Measurements from ENCODE around the gene EVA1A. TPM values are rescaled to one million over a fixed set of nuclear protein-coding genes. Genes with fewer than 3 reads are reported as not detected.

Gene EVA1A, protein sequence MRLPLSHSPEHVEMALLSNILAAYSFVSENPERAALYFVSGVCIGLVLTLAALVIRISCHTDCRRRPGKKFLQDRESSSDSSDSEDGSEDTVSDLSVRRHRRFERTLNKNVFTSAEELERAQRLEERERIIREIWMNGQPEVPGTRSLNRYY
- total RNA-seq (0.51 and 0.53 TPM in 2 replicates), polyA plus RNA-seq (0.57 and 0.59 TPM in 2 replicates)

DNA sequence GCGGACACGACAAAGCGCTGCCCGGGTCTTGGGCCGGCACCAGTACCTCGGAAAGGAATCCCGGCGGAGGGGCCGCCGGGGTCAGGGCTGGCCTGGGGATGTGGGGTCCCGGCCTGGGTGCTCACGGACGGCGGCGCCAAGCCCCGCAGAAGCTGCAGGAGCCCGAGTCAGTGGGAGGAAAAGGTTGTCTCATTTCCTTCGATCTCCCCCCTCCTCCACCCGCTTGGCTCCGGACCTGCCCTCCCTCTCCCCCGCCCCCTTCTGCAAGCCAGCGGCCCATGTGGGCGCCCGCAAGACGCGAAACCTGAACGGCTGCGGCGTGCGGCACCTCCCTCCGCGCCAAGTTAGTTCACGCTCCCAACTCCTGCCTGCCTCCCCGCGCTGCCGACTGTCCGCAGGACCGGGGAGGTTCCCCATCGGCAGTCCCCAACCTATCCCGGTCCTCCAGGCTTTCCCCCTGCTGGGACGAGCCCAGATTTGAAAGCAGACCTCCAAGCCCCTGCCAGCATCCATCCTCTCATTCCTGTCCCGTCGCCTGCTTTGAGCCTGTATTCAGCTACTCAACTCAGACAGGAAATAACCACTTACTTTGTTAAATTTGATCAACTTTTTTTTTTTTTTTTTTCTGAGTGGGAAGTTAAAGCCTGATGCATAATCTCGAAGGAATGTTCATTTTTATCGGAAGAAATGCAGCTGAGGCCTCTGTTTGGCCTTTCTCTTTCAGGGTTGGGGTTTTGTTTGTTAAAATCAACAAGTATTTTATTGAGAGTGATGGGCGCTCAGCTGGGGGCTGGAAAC is at the start of gene EVA1A:
Gene EVA1A (minus strand): TSS at position 172 of the 798 bp plus-strand sequence. CDS start 42,799 bp downstream, outside the sequence.
- Histone ChIP-seq H3K4me1 (ENCODE audit: low read depth) (no peaks in the 10 kb centered on the region), H3K4me3 (peak within 1 kb of the TSS; percentile 57), H3K27me3 (peaks cover 53% of the 10 kb centered on the region), H3K36me3 (no peaks in the 10 kb centered on the region), H3K9me3 (ENCODE audit: low read depth) (no peaks in the 10 kb centered on the region), H3K27ac (no peak within 1 kb of the TSS)
- TF ChIP-seq CTCF (IDR thresholded peaks at IDR 0.05; ENCODE audit: low read depth, low read length): no peak
- DNase-seq (ENCODE audit: low read depth in 1 of 2, low spot score in 1 of 2): peak; percentile 57 to 81

DNA sequence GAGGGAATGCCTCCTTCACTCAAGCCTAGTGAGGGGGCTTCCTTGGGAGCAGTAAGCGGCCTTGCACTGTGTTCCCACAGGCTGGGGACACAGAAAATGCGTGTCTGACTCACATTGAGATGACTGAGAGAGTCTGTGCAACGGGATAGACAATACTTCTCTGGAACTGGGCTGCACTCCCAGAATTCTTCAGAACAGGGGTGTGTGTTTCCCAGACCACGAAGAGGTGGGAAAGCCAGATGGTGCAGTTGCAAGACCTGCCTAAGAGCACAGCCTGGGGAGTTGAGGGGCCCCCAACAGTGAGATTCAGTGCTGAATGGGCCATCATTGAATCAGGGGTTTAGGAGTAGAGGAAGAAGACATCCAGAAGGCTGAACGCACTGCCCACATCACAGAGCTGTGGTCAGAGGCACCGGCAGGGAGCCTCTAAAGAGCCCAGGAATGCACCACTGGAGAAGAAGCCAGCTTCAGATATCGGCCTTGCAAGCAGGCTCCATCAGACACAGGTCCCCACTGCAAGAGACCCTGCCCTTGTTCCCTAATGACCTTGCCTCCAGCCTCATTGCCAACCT is 49.3 kb upstream of the EVA1A start:
- H3K27ac ChIP-seq: no peak overlapping the region
- no peaks in the 10 kb centered on the region for H3K4me1 ChIP-seq (ENCODE audit: low read depth)
- DNase-seq (ENCODE audit: low read depth in 1 of 2, low spot score in 1 of 2): no peak
- H3K27me3 ChIP-seq: peaks cover 6% of the 10 kb centered on the region
- TF ChIP-seq CTCF (IDR thresholded peaks at IDR 0.05; ENCODE audit: low read depth, low read length): no peak
- no peaks in the 10 kb centered on the region for H3K9me3 ChIP-seq (ENCODE audit: low read depth)
- no peaks in the 10 kb centered on the region for H3K36me3 ChIP-seq
- no peak overlapping the region for H3K4me3 ChIP-seq

GRCh38 chr2:75609334-75609689 is 48.6 kb upstream of the EVA1A start:
- Histone ChIP-seq H3K27me3 (peaks cover 6% of the 10 kb centered on the region), H3K36me3 (no peaks in the 10 kb centered on the region), H3K4me1 (ENCODE audit: low read depth) (peaks cover 4% of the 10 kb centered on the region), H3K4me3 (no peak overlapping the region), H3K9me3 (ENCODE audit: low read depth) (no peaks in the 10 kb centered on the region), H3K27ac (no peak overlapping the region)
- DNase-seq (ENCODE audit: low read depth in 1 of 2, low spot score in 1 of 2): no peak
- TF ChIP-seq CTCF (IDR thresholded peaks at IDR 0.05; ENCODE audit: low read depth, low read length): no peak

DNA sequence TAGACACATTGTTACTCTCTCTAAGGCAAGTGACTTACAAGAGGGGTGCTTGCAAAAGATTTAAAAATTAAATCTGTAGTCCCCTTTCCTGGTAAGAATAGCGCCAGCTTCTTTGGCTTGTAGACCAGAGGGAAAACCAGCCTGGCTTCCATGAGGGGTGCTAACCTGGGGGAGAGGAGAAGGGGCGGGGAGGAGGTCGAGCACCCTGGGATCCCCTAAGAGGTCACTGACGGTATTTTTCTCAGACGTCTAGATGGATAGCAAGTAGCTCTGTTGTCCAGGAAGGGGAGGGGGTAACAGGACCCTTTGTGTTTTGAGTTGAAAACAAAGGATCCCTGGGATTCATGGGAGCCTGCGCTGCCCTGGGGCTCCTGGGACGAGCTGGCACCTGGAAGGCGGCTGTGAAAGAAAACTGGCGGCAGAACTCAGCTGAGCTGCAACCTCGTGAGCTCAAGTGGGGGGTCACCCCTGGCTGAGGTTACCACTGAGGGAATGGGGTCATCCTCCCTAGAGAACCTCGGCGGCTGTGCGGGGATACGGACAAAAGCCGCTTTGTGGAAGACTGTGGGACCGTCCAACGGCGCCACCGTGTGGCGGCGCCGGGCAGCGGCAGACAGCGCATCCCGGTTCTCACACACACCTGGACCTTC is 48.1 kb upstream of the EVA1A start:
- DNase-seq (ENCODE audit: low read depth in 1 of 2, low spot score in 1 of 2): peak; percentile 63 to 66
- TF ChIP-seq CTCF (IDR thresholded peaks at IDR 0.05; ENCODE audit: low read depth, low read length): peak; percentile 99
- Histone ChIP-seq H3K27ac (no peak overlapping the region), H3K4me1 (ENCODE audit: low read depth) (peaks cover 4% of the 10 kb centered on the region), H3K4me3 (peak overlapping the region; percentile 14), H3K36me3 (no peaks in the 10 kb centered on the region), H3K9me3 (ENCODE audit: low read depth) (no peaks in the 10 kb centered on the region), H3K27me3 (peaks cover 6% of the 10 kb centered on the region)

GRCh38 chr2:75607988-75608683 is 47.4 kb upstream of the EVA1A start:
- peaks cover 6% of the 10 kb centered on the region for H3K27me3 ChIP-seq
- H3K4me3 ChIP-seq: no peak overlapping the region
- H3K36me3 ChIP-seq: no peaks in the 10 kb centered on the region
- H3K4me1 ChIP-seq (ENCODE audit: low read depth): peaks cover 4% of the 10 kb centered on the region
- H3K27ac ChIP-seq: no peak overlapping the region
- DNase-seq (ENCODE audit: low read depth in 1 of 2, low spot score in 1 of 2): no peak
- no peaks in the 10 kb centered on the region for H3K9me3 ChIP-seq (ENCODE audit: low read depth)
- no peak for TF ChIP-seq CTCF (IDR thresholded peaks at IDR 0.05; ENCODE audit: low read depth, low read length)

Data from cardiac muscle cell (in vitro differentiated cells and primary cell).